ENCODE data around the gene CDC25C. TPM values are rescaled to one million over a fixed set of nuclear protein-coding genes. Genes with fewer than 3 reads are reported as not detected.

CDC25C gene
- total and polyA plus RNA-seq, 2 experiments from 2014 or later: 2.9 to 4.5 TPM

GRCh38 chr5:138275379-138275782, 56.2 kb downstream of the CDC25C start:
- H2AFZ ChIP-seq: no peak overlapping the region
- in situ Hi-C loops (cut with MboI): no loop called here
- TF ChIP-seq EZH2phosphoT487 (IDR thresholded peaks at IDR 0.05; ENCODE audit: insufficient read depth, low read depth) (no peak), EZH2 (IDR thresholded peaks at IDR 0.05; ENCODE audit: insufficient read depth, poor library complexity, severe bottlenecking) (no peak)
- no peak overlapping the region for H3K4me2 ChIP-seq (ENCODE audit: unreplicated experiment)
- no peaks in the 10 kb centered on the region for H3K36me3 ChIP-seq (ENCODE audit: low read depth)
- no peak for DNase-seq
- H3K9ac ChIP-seq: no peak overlapping the region
- H3F3A ChIP-seq (ENCODE audit: insufficient read depth): no peaks in the 10 kb centered on the region
- H3K27ac ChIP-seq: no peak overlapping the region
- H3K9me2 ChIP-seq (ENCODE audit: insufficient read depth): no peaks in the 10 kb centered on the region
- WGBS, 2 experiments (ENCODE audit: low coverage in 1 of 2, low lambda C conversion rate in 2 of 2, missing lambda C conversion rate in 2 of 2): 64 to 69% methylated on average over 3 of the region's 3 CpGs
- no peak overlapping the region for H3K4me3 ChIP-seq
- no peaks in the 10 kb centered on the region for H3K79me2 ChIP-seq (ENCODE audit: insufficient read depth)
- H3K9me3 ChIP-seq (ENCODE audit: low read depth): no peaks in the 10 kb centered on the region
- no peaks in the 10 kb centered on the region for H4K20me1 ChIP-seq (ENCODE audit: insufficient read depth)
- no peaks in the 10 kb centered on the region for H3K4me1 ChIP-seq (ENCODE audit: insufficient read depth)
- peaks cover 24% of the 10 kb centered on the region for H3K27me3 ChIP-seq (replicated peaks; ENCODE audit: insufficient read depth)

- Histone ChIP-seq H2AFZ (peak within 1 kb of the TSS; percentile 48), H3K4me2 (ENCODE audit: unreplicated experiment) (peak within 1 kb of the TSS; percentile 59), H3K27me3 (replicated peaks; ENCODE audit: insufficient read depth) (peaks cover 24% of the 10 kb centered on the region), H3K9ac (no peak within 1 kb of the TSS), H3K4me3 (peak within 1 kb of the TSS; percentile 52), H3K4me1 (ENCODE audit: insufficient read depth) (no peaks in the 10 kb centered on the region), H4K20me1 (ENCODE audit: insufficient read depth) (no peaks in the 10 kb centered on the region), H3K36me3 (ENCODE audit: low read depth) (no peaks in the 10 kb centered on the region), H3K9me3 (ENCODE audit: low read depth) (no peaks in the 10 kb centered on the region), H3K79me2 (ENCODE audit: insufficient read depth) (no peaks in the 10 kb centered on the region), H3K9me2 (ENCODE audit: insufficient read depth) (no peaks in the 10 kb centered on the region), H3F3A (ENCODE audit: insufficient read depth) (no peaks in the 10 kb centered on the region), H3K27ac (no peak within 1 kb of the TSS)
- in situ Hi-C loops (cut with MboI): no loop called here
- no peak for TF ChIP-seq EZH2 (IDR thresholded peaks at IDR 0.05; ENCODE audit: insufficient read depth, poor library complexity, severe bottlenecking)
- WGBS, 2 experiments (ENCODE audit: low coverage in 1 of 2, low lambda C conversion rate in 2 of 2, missing lambda C conversion rate in 2 of 2): 5 to 8% methylated on average over 34 to 50 of the region's 62 CpGs
- DNase-seq: peak; percentile 23
These were observed 57.3 kb downstream of the CDC25C start, which contains the start of gene GFRA3 for GRCh38 chr5:138274189-138274853. TSS of gene GFRA3 (minus strand) at chr5:138274621. CDS start at chr5:138274424, 197 bp downstream.

- H3K4me1 ChIP-seq (ENCODE audit: insufficient read depth): no peaks in the 10 kb centered on the region
- peak overlapping the region; percentile 59 for H3K4me2 ChIP-seq (ENCODE audit: unreplicated experiment)
- H3K27ac ChIP-seq: no peak overlapping the region
- no peaks in the 10 kb centered on the region for H3K36me3 ChIP-seq (ENCODE audit: low read depth)
- in situ Hi-C loops (cut with MboI): no loop called here
- no peak for TF ChIP-seq EZH2 (IDR thresholded peaks at IDR 0.05; ENCODE audit: insufficient read depth, poor library complexity, severe bottlenecking)
- no peak for TF ChIP-seq EZH2phosphoT487 (IDR thresholded peaks at IDR 0.05; ENCODE audit: insufficient read depth, low read depth)
- no peaks in the 10 kb centered on the region for H3F3A ChIP-seq (ENCODE audit: insufficient read depth)
- WGBS, 2 experiments (ENCODE audit: low coverage in 1 of 2, low lambda C conversion rate in 2 of 2, missing lambda C conversion rate in 2 of 2): 61 to 62% methylated on average over 6 of the region's 6 CpGs
- H2AFZ ChIP-seq: peak overlapping the region; percentile 48; the same call in 1 of the 2 replicates
- peak overlapping the region; percentile 52 for H3K4me3 ChIP-seq
- H3K9me3 ChIP-seq (ENCODE audit: low read depth): no peaks in the 10 kb centered on the region
- peaks cover 24% of the 10 kb centered on the region for H3K27me3 ChIP-seq (replicated peaks; ENCODE audit: insufficient read depth)
- H3K9ac ChIP-seq: no peak overlapping the region
- no peak for DNase-seq
- no peaks in the 10 kb centered on the region for H4K20me1 ChIP-seq (ENCODE audit: insufficient read depth)
- H3K79me2 ChIP-seq (ENCODE audit: insufficient read depth): no peaks in the 10 kb centered on the region
- no peaks in the 10 kb centered on the region for H3K9me2 ChIP-seq (ENCODE audit: insufficient read depth)
These were observed 57.8 kb downstream of the CDC25C start for GRCh38 chr5:138273834-138274188.

- Histone ChIP-seq H2AFZ (no peak overlapping the region), H3K4me1 (ENCODE audit: insufficient read depth) (no peaks in the 10 kb centered on the region), H3F3A (ENCODE audit: insufficient read depth) (no peaks in the 10 kb centered on the region), H3K27ac (no peak overlapping the region), H3K27me3 (replicated peaks; ENCODE audit: insufficient read depth) (peaks cover 24% of the 10 kb centered on the region), H3K4me3 (no peak overlapping the region), H3K79me2 (ENCODE audit: insufficient read depth) (no peaks in the 10 kb centered on the region), H3K9ac (no peak overlapping the region), H3K36me3 (ENCODE audit: low read depth) (no peaks in the 10 kb centered on the region), H4K20me1 (ENCODE audit: insufficient read depth) (no peaks in the 10 kb centered on the region), H3K4me2 (ENCODE audit: unreplicated experiment) (no peak overlapping the region), H3K9me3 (ENCODE audit: low read depth) (no peaks in the 10 kb centered on the region), H3K9me2 (ENCODE audit: insufficient read depth) (no peaks in the 10 kb centered on the region)
- in situ Hi-C loops (cut with MboI): no loop called here
- no peak for DNase-seq
- 94 to 95% methylated on average over 4 of the region's 4 CpGs for WGBS, 2 experiments (ENCODE audit: low coverage in 1 of 2, low lambda C conversion rate in 2 of 2, missing lambda C conversion rate in 2 of 2)
- TF ChIP-seq EZH2 (IDR thresholded peaks at IDR 0.05; ENCODE audit: insufficient read depth, poor library complexity, severe bottlenecking) (no peak), EZH2phosphoT487 (IDR thresholded peaks at IDR 0.05; ENCODE audit: insufficient read depth, low read depth) (no peak)
These were observed 58.9 kb downstream of the CDC25C start for GRCh38 chr5:138272681-138273080.

Measured in GM23248 (cell line).